GM21526 (cell line): ENCODE measurements around the gene PPP1R1B.
"Not testable (repeated sequence)": the region's sequence is repeated elsewhere in the genome, so short reads cannot be mapped to it uniquely, and the experiment has no call there.

Experiments
- ATAC-seq: cut with Tn5 transposase; IDR thresholded peaks from one replicate; pipeline ENCODE4 v1.9.1; 2021; ENCODE audit warnings: moderate library complexity; ENCODE audit not compliant: unreplicated experiment, low FRiP score

Gene PPP1R1B

DNA sequence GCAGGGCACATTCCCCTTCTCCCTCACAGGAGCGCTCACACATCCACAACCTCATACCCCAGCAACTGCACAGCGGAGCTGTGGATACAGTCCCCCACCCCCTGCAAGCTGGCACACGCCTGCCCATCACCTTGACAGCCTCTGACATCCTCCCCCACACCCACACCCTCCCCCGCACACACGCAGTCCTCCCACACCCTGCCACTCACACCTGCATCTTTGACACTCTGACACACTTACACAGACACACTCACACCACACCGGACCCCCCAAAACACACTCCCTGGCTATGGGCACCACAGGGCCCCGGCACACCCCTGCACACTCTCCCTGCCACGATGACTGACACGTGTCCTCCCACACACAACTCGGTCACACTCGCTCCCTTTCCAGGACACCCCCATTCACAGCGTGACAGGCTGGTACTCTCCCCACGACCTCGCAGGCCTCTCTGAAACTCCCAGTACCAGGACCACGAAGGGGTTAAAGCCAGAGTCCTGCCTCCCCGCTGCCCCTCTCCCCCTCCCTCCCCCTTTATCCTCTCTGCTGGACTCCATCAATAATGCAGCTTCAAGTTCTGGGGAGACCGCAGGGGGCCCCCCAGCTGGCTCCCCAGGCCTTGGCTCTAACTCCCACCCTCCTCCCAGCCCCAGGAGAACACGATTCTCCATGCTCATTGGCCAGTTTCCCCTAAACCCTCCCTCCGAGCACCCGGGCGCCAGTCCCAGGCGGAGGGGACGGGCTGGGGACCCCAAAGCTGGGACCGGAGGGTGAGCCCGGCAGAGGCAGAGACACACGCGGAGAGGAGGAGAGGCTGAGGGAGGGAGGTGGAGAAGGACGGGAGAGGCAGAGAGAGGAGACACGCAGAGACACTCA is at the start of gene PPP1R1B:
Gene PPP1R1B (plus strand): TSS at position 782 of the 876 bp plus-strand sequence. CDS start 441 bp downstream, outside the sequence.
- no peak for ATAC-seq

GRCh38 chr17:39578272-39578671 is 48.5 kb upstream of the PPP1R1B start:
- ATAC-seq = no peak

GRCh38 chr17:39579318-39580081 is 47.3 kb upstream of the PPP1R1B start:
- no peak for ATAC-seq

- ATAC-seq = no peak
Measured at GRCh38 chr17:39580082-39580468, 46.7 kb upstream of the PPP1R1B start.

GRCh38 chr17:39581071-39581758 is 45.5 kb upstream of the PPP1R1B start:
- no peak for ATAC-seq

GRCh38 chr17:39581759-39582085 is 45.0 kb upstream of the PPP1R1B start:
- no peak for ATAC-seq

GRCh38 chr17:39582658-39583057 is 44.1 kb upstream of the PPP1R1B start:
- ATAC-seq = no peak

GRCh38 chr17:39590180-39590579 is 36.6 kb upstream of the PPP1R1B start:
- not testable (repeated sequence) for ATAC-seq

DNA sequence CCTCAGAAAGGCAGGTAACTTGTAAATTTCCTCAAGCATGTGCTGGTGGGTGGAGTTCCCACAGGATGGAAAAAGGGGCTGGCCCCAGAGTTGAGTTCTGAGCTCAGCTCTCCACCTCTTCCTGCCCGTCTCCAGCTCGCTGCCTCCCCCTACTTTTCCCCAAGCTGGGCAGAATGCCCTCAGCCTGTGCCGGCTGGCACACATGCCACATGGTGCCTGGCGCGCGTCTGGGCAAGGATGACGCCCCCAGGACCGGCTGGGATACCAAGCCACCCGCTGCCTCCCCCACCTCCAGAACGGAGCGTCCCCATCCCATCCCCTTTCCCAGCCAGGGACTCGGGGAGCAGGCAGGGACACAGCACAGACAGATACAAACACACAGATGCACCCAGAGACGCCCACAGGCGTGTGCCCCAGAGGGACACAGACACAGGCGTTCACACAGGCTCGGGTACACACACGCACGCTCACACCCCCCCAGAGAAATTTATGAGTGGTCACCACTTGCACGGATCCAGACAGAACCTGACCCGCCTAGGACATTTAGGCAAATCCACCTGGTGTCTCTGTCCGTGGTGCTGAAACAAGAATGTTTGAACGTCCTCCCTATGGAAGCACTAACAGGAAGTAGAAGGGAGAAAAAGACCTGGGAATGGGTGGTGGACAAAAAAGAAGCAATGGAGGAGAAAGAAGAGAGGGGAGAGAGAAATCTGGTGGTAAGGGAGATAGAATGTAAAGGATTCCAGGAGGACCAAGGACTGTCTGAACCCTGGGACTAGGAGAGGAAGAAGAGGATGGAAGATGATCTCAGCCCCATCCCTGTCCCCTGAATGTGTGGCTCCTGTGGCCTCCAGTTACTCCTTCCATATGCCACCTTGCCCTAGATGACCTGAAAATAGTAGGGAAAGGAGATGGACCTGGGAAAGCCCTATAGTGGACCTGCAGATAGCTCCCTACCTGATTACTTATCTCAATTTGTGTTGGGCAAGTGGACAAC is 34.5 kb upstream of the PPP1R1B start:
- no peak for ATAC-seq

DNA sequence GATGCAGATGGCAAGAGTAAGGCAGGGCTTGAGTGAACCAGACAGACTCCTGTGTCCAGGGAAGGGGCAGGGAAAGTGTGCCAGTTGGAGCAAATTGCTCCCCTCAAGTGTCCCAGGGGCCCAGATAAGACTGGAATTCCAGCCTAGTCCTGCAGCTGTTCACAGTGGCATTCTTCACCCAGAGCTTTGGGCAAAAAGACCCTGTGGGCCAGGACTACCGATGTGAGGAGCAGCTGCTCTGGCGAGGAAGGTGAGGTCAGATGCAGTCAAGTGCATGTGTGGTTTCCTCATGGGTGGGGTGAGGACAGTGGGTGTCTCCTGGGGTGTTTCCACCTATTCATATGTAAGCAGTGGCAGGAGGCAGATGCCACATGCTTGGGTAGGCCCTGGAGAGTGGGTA is 33.4 kb upstream of the PPP1R1B start:
- ATAC-seq = no peak

DNA sequence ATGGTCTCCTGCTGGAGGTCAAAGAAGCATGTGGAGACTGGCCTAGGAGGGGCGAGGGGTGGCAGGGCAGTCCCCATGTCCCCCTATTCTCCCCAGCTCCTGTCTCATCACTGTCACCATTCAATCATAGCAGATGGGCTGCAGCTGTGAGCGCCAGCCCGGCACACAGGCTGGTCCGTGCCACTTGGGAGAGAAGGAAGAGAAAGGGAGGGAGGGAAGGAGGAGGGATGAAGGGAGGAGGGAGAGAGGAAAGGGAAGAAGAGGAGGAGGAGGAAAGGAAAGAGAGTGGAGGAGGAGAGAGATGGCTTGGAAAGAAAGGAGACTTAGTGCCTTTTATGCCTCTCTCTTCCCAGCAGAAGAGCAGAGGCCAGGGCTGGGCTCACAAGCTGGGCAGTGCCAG is 31.5 kb upstream of the PPP1R1B start:
- ATAC-seq = no peak

DNA sequence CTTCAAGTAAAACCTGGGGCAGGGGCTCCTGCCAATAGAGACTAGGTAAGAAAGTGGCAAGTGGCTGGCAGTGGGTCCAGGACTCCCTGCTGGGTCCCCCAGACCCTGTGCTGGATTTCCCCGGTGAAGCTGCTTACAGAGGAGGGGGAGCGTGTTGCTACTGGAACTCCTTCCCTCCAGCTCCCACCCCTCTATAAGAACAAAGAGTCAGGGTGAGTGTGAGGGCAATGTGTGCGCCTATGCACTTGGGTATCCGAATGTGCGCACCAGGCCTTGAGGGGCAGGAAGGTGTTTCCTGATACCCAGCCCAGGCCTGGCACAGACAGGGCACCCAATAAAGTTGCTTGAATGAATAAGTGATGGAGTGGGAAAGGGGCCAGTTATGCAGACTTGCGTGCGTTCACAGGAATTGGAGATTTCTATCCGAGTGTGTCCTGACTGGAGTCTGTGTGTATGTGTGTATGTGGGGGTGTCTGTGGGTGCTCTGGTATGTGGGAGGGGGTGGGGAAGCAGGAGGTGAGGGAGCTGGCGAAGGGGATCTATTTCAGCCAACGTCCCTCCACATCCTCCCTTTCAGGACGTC is 30.7 kb upstream of the PPP1R1B start:
- ATAC-seq = no peak

GRCh38 chr17:39596543-39597267 is 30.0 kb upstream of the PPP1R1B start:
- ATAC-seq = no peak

DNA sequence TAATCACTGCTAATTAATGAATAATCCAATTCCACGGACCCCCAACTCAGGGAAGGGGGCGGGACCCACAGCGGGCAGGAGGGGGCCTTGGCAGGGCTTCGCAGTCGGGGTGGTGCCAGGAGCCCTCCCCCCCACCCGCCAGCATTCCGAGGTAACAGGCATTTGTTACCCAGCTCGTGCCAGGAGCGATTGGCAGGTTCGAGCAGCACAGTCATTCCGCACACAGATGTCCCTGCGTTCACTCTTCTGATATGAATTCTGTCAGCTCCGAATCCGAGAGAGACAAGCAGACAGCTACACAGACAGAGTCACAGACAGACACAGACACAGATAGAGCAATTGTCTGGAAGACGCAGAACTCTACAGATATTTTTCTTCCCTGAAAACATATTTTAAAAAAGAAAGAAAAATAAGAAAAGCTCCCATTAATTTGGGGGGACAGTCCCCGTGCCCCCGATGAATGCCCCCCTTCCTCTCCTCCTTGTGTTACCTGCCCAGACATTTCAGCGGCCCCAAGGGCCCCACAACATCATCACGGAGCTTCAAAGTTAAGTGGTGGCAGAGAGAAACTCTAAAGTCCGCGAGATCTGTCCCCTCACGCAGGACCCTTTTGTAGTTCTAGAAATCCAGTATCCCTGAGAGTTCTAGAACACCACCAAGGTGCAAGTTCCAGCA is 29.2 kb upstream of the PPP1R1B start:
- ATAC-seq = no peak

- no peak for ATAC-seq
Measured at GRCh38 chr17:39598047-39598481, 28.7 kb upstream of the PPP1R1B start.

DNA sequence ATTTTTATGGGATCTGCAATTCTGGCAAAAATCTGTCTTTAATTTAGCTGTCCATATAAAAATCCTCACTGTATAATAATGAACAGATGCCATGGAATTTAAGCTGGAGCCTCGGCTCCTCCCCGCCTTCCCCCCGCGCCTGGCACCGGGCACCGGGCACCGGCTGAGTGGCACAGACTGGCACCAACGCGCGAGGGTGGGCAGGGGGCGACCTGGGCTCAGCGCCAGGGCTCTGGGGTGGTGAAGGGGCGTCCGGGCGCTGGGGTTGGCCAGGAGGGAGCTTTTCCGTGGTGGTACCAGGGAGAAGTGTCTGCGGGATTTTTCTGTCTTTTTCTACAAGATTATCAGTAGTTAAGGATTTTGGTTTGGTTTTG is 28.1 kb upstream of the PPP1R1B start:
- ATAC-seq = no peak

- ATAC-seq = no peak
Measured at GRCh38 chr17:39599004-39599664, 27.6 kb upstream of the PPP1R1B start.

- no peak for ATAC-seq
Measured at GRCh38 chr17:39599665-39600231, 27.0 kb upstream of the PPP1R1B start.
